Left renal cortex interstitium (tissue), 4 donors: ENCODE data around the gene KY. TPM values are rescaled to one million over a fixed set of nuclear protein-coding genes. Genes with fewer than 3 reads are reported as not detected.
A peak's percentile ranks its signal among the peaks of the same experiment; 100 is the strongest.

Experiments used
- DNase-seq, 4 donors: peaks; one replicate each; pipeline ENCODE4 v3.0.0-alpha.2; 2013; ENCODE audit warnings: low read depth in 4 of 4, low spot score in 2 of 4, missing footprints in 1 of 4
- polyA plus RNA-seq, 4 donors: library from polyadenylated mRNA; unstranded; fragments of 120-200 nt; gene quantifications; one replicate each; pipeline ENCODE4 v1.2.1, GENCODE V29; 2013; ENCODE audit not compliant: insufficient read length in 4 of 4

Gene KY
- 1 to 10 TPM; 1.0 to 1.7 (median 1.6) TPM for polyA plus RNA-seq

- DNase-seq, result peak in 1 of 4 donors; percentile 51
These were observed at the start of gene KY for GRCh38 chr3:134650431-134651346. Gene KY, minus strand, starts transcription at chr3:134651022. Its CDS starts 62 bp downstream, at chr3:134650960.

GRCh38 chr3:134699721-134700120 lies 48.9 kb upstream of the KY start:
- DNase-seq, result no peak

- DNase-seq, result no peak
These were observed 48.4 kb upstream of the KY start for GRCh38 chr3:134699141-134699711.

- DNase-seq, result no peak
These were observed 47.2 kb upstream of the KY start for GRCh38 chr3:134697830-134698689.

GRCh38 chr3:134696155-134696554 lies 45.3 kb upstream of the KY start:
- DNase-seq, result no peak

GRCh38 chr3:134694946-134695543 lies 44.2 kb upstream of the KY start:
- no peak for DNase-seq

GRCh38 chr3:134694466-134694865 lies 43.6 kb upstream of the KY start:
- DNase-seq, result no peak

GRCh38 chr3:134693804-134694203 lies 43.0 kb upstream of the KY start:
- no peak for DNase-seq

- no peak for DNase-seq
These were observed 42.4 kb upstream of the KY start for GRCh38 chr3:134693226-134693625.

- no peak for DNase-seq
These were observed 39.4 kb upstream of the KY start for GRCh38 chr3:134690226-134690625.

- DNase-seq, result no peak
These were observed 36.8 kb upstream of the KY start for GRCh38 chr3:134687642-134688041.

- DNase-seq, result no peak
These were observed 35.3 kb upstream of the KY start for GRCh38 chr3:134685929-134686802.

- no peak for DNase-seq
These were observed 31.5 kb upstream of the KY start for GRCh38 chr3:134682196-134682880.

- no peak for DNase-seq
These were observed 30.7 kb upstream of the KY start for GRCh38 chr3:134681522-134681900.

- no peak for DNase-seq
These were observed 30.1 kb upstream of the KY start for GRCh38 chr3:134680796-134681521.

- no peak for DNase-seq
These were observed 27.1 kb upstream of the KY start for GRCh38 chr3:134677987-134678308.

- DNase-seq, result no peak
These were observed 26.6 kb upstream of the KY start for GRCh38 chr3:134677196-134677986.

GRCh38 chr3:134675726-134676256 lies 25.0 kb upstream of the KY start:
- DNase-seq, result no peak
